Panc1 (cell line): ENCODE data around the gene ITSN2.

Source experiments
- CTCF ChIP-seq: fragments of 450-650 bp; IDR thresholded peaks from 2 replicates; pipeline ENCODE4 v1.5.1; 2017; ENCODE audit warnings: mild to moderate bottlenecking
- POLR2AphosphoS5 ChIP-seq: IDR thresholded peaks from 2 replicates; pipeline ENCODE4 v1.6.1; 2012; ENCODE audit warnings: mild to moderate bottlenecking, low read depth, low read length, moderate library complexity
- REST ChIP-seq, 2 experiments: IDR thresholded peaks; 2 replicates each; pipeline ENCODE4 v1.6.1; 2011 to 2012; ENCODE audit warnings: low read depth in 2 of 2, control low read depth in 1 of 2, low read length in 1 of 2, mild to moderate bottlenecking in 1 of 2, moderate library complexity in 1 of 2; ENCODE audit not compliant: insufficient read depth in 1 of 2

- no peak for TF ChIP-seq CTCF
- no peak for TF ChIP-seq POLR2AphosphoS5
- TF ChIP-seq REST (IDR thresholded peaks at IDR 0.05; ENCODE audit: insufficient read depth in 1 of 2, low read depth in 2 of 2, low read length in 1 of 2): no peak
These were observed 25.0 kb upstream of the ITSN2 start for GRCh38 chr2:24385366-24385765.
